ENCODE data around the gene PTPRD.

Gene PTPRD

GRCh38 chr9:8392866-8393265 is 2219.9 kb downstream of the PTPRD start:
- no peak for TF ChIP-seq CTCF (IDR thresholded peaks at IDR 0.05; ENCODE audit: low read depth, low read length, missing control alignments)
- no peak for DNase-seq (ENCODE audit: extremely low read depth, low read depth)
- no peak overlapping the region for H3K4me3 ChIP-seq (replicated peaks; ENCODE audit: low read depth, low read length)

GRCh38 chr9:8391566-8391965 is 2221.2 kb downstream of the PTPRD start:
- H3K4me3 ChIP-seq (replicated peaks; ENCODE audit: low read depth, low read length) = no peak overlapping the region
- DNase-seq (ENCODE audit: extremely low read depth, low read depth) = no peak
- no peak for TF ChIP-seq CTCF (IDR thresholded peaks at IDR 0.05; ENCODE audit: low read depth, low read length, missing control alignments)

- DNase-seq (ENCODE audit: extremely low read depth, low read depth) = no peak
- no peak for TF ChIP-seq CTCF (IDR thresholded peaks at IDR 0.05; ENCODE audit: low read depth, low read length, missing control alignments)
- no peak overlapping the region for H3K4me3 ChIP-seq (replicated peaks; ENCODE audit: low read depth, low read length)
These were observed 2221.7 kb downstream of the PTPRD start for GRCh38 chr9:8391132-8391531.

- no peak for TF ChIP-seq CTCF (IDR thresholded peaks at IDR 0.05; ENCODE audit: low read depth, low read length, missing control alignments)
- DNase-seq (ENCODE audit: extremely low read depth, low read depth) = no peak
These were observed 2222.2 kb downstream of the PTPRD start for GRCh38 chr9:8390571-8390970.

GRCh38 chr9:8389531-8389930 is 2223.3 kb downstream of the PTPRD start:
- no peak overlapping the region for H3K4me3 ChIP-seq (replicated peaks; ENCODE audit: low read depth, low read length)
- no peak for TF ChIP-seq CTCF (IDR thresholded peaks at IDR 0.05; ENCODE audit: low read depth, low read length, missing control alignments)
- no peak for DNase-seq (ENCODE audit: extremely low read depth, low read depth)

More at GRCh38 chr9:8390571-8390970, 2222.2 kb downstream of the PTPRD start:
- no peak overlapping the region for H3K4me3 ChIP-seq (replicated peaks; ENCODE audit: low read depth, low read length)

GRCh38 chr9:8388132-8388531 is 2224.7 kb downstream of the PTPRD start:
- TF ChIP-seq CTCF (IDR thresholded peaks at IDR 0.05; ENCODE audit: low read depth, low read length, missing control alignments) = no peak
- H3K4me3 ChIP-seq (replicated peaks; ENCODE audit: low read depth, low read length) = no peak overlapping the region
- no peak for DNase-seq (ENCODE audit: extremely low read depth, low read depth)

GRCh38 chr9:8384091-8384490 is 2228.7 kb downstream of the PTPRD start:
- no peak overlapping the region for H3K4me3 ChIP-seq (replicated peaks; ENCODE audit: low read depth, low read length)
- DNase-seq (ENCODE audit: extremely low read depth, low read depth) = no peak
- TF ChIP-seq CTCF (IDR thresholded peaks at IDR 0.05; ENCODE audit: low read depth, low read length, missing control alignments) = no peak
